ENCODE measurements around the gene ACSL4. TPM values are rescaled to one million over a fixed set of nuclear protein-coding genes. Genes with fewer than 3 reads are reported as not detected.
"Not testable (repeated sequence)": the region's sequence is repeated elsewhere in the genome, so short reads cannot be mapped to it uniquely, and the experiment has no call there.

ACSL4 gene
- total RNA-seq, 2 donors from 2014 or later = 22.9 to 118 TPM

- no peaks in the 10 kb centered on the region for H3K9me3 ChIP-seq
- TF ChIP-seq CTCF (IDR thresholded peaks at IDR 0.05) (no peak), POLR2A (IDR thresholded peaks at IDR 0.05) (no peak)
- intact Hi-C loops (cut with DNase I) = no loop called here
These were observed 9.7 kb upstream of the ACSL4 start for GRCh38 chrX:109742722-109743121.

GRCh38 chrX:109740896-109741295 lies 7.8 kb upstream of the ACSL4 start:
- H3K36me3 ChIP-seq; intact Hi-C loops (cut with DNase I): not testable (repeated sequence)

More at GRCh38 chrX:109742722-109743121, 9.7 kb upstream of the ACSL4 start:
- H3K27me3 ChIP-seq (replicated peaks; ENCODE audit: insufficient read depth) = no peaks in the 10 kb centered on the region
- 67% methylated on average over 4 of the region's 4 CpGs for WGBS
- H3K36me3 ChIP-seq = no peaks in the 10 kb centered on the region
- no peak overlapping the region for H3K4me3 ChIP-seq
- no peaks in the 10 kb centered on the region for H3K4me1 ChIP-seq (replicated peaks)
- no peak overlapping the region for H3K27ac ChIP-seq
- DNase-seq (ENCODE audit: low spot score) = no peak

GRCh38 chrX:109740433-109740809 lies 7.4 kb upstream of the ACSL4 start:
- no peaks in the 10 kb centered on the region for H3K9me3 ChIP-seq
- intact Hi-C loops (cut with DNase I) = no loop called here

More at GRCh38 chrX:109740896-109741295, 7.8 kb upstream of the ACSL4 start:
- H3K27me3 ChIP-seq (replicated peaks; ENCODE audit: insufficient read depth); DNase-seq (ENCODE audit: low spot score); H3K4me1 ChIP-seq (replicated peaks); H3K9me3 ChIP-seq; H3K27ac ChIP-seq; H3K4me3 ChIP-seq: not testable (repeated sequence)
- 76% methylated on average over 11 of the region's 11 CpGs for WGBS

GRCh38 chrX:109739625-109740432 lies 6.8 kb upstream of the ACSL4 start:
- intact Hi-C loops (cut with DNase I) = loop anchor here (10.0 kb wide), 1 partner anchor 575 kb away; the partner anchor contains the start of gene AMMECR1
- Histone ChIP-seq H3K9me3 (no peaks in the 10 kb centered on the region), H3K36me3 (no peaks in the 10 kb centered on the region), H3K4me1 (replicated peaks) (no peaks in the 10 kb centered on the region), H3K27me3 (replicated peaks; ENCODE audit: insufficient read depth) (no peaks in the 10 kb centered on the region), H3K27ac (no peak overlapping the region), H3K4me3 (no peak overlapping the region)
- TF ChIP-seq POLR2A (IDR thresholded peaks at IDR 0.05) (no peak), POLR2AphosphoS5 (IDR thresholded peaks at IDR 0.05) (peak; percentile 37), CTCF (IDR thresholded peaks at IDR 0.05) (no peak)
- peak; percentile 55 for DNase-seq (ENCODE audit: low spot score)
- 43% methylated on average over 6 of the region's 6 CpGs for WGBS

More at GRCh38 chrX:109740433-109740809, 7.4 kb upstream of the ACSL4 start:
- Histone ChIP-seq H3K4me3 (no peak overlapping the region), H3K4me1 (replicated peaks) (no peaks in the 10 kb centered on the region), H3K27ac (no peak overlapping the region), H3K27me3 (replicated peaks; ENCODE audit: insufficient read depth) (no peaks in the 10 kb centered on the region), H3K36me3 (no peaks in the 10 kb centered on the region)
- DNase-seq (ENCODE audit: low spot score) = no peak
- TF ChIP-seq CTCF (IDR thresholded peaks at IDR 0.05) (no peak), POLR2AphosphoS5 (IDR thresholded peaks at IDR 0.05) (no peak), POLR2A (IDR thresholded peaks at IDR 0.05) (no peak)

GRCh38 chrX:109735202-109735744 lies 2.2 kb upstream of the ACSL4 start:
- Histone ChIP-seq H3K4me3 (no peak overlapping the region), H3K27me3 (replicated peaks; ENCODE audit: insufficient read depth) (no peaks in the 10 kb centered on the region), H3K36me3 (no peaks in the 10 kb centered on the region), H3K27ac (no peak overlapping the region), H3K9me3 (no peaks in the 10 kb centered on the region), H3K4me1 (replicated peaks) (no peaks in the 10 kb centered on the region)
- DNase-seq (ENCODE audit: low spot score) = no peak
- WGBS = 66% methylated on average over 5 of the region's 5 CpGs
- TF ChIP-seq CTCF (IDR thresholded peaks at IDR 0.05) = no peak
- TF ChIP-seq POLR2A (IDR thresholded peaks at IDR 0.05) = no peak
- no peak for TF ChIP-seq POLR2AphosphoS5 (IDR thresholded peaks at IDR 0.05)
- intact Hi-C loops (cut with DNase I) = loop anchor here (10.0 kb wide), 1 partner anchor 580 kb away; the partner anchor contains the start of gene AMMECR1

Measured in prostate gland (tissue), 2 donors.